ENCODE results near the gene OPRD1.

- TF ChIP-seq, protein P1, sequence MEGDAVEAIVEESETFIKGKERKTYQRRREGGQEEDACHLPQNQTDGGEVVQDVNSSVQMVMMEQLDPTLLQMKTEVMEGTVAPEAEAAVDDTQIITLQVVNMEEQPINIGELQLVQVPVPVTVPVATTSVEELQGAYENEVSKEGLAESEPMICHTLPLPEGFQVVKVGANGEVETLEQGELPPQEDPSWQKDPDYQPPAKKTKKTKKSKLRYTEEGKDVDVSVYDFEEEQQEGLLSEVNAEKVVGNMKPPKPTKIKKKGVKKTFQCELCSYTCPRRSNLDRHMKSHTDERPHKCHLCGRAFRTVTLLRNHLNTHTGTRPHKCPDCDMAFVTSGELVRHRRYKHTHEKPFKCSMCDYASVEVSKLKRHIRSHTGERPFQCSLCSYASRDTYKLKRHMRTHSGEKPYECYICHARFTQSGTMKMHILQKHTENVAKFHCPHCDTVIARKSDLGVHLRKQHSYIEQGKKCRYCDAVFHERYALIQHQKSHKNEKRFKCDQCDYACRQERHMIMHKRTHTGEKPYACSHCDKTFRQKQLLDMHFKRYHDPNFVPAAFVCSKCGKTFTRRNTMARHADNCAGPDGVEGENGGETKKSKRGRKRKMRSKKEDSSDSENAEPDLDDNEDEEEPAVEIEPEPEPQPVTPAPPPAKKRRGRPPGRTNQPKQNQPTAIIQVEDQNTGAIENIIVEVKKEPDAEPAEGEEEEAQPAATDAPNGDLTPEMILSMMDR (IDR thresholded peaks at IDR 0.05) = no peak
- no peak for TF ChIP-seq POLR2A (IDR thresholded peaks at IDR 0.05; ENCODE audit: low read depth)
- no peak for TF ChIP-seq POLR2AphosphoS5 (IDR thresholded peaks at IDR 0.05)
Observed at GRCh38 chr1:28855969-28856368, 44.0 kb downstream of the OPRD1 start.

Data from esophagus muscularis mucosa (tissue), 3 donors.